Inflammatory macrophage (primary cell): ENCODE results near the gene CDK6.
"Not testable (repeated sequence)": the region's sequence is repeated elsewhere in the genome, so short reads cannot be mapped to it uniquely, and the experiment has no call there.

Experiments used
- DNase-seq, 2 donors: peaks; one replicate each; pipeline ENCODE4 v3.0.0-alpha.2; 2020 to 2022

The CDK6 gene

DNA sequence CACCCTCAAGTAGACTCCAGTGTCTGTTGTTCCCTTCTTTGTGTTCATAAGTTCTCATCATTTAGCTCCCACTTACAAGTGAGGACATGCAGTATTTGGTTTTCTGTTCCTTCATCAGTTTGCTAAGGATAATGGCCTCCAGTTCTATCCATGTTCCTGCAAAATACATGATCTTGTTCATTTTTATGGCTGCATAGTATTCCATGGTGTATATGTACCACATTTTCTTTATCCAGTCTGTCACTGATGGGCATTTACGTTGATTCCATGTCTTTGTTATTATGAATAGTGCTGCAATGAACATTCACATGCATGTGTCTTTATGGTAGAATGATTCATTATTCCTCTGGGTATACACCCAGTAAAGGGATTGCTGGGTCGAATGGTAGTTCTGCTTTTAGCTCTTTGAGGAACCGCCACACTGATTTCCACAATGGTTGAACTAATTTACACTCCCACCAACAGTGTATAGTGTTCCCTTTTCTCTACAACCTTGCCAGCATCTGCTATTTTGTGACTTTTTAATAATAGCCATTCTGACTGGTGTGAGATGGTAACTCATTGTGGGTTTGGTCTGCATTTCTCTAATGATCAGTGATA is 79.0 kb downstream of the CDK6 start:
- peak; percentile 85 to 91 for DNase-seq

DNA sequence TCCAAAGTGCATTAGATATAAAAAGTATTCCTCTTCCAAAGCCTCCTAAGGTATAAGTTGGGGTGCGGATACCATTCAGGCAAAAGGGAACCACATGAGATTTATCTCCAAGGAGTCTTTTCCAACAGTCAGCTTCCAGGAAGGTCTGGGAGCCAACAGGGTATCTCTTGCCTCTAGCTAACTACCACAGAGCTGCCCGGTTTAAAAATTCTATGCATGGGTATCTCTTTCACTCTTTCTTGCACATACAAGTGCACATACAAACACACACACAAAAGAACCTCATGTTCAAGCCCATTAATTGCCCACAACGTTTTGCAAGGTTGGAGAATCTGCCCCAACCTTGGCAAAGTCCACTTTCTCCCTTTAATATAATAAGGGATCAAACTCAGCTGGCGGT is 80.7 kb downstream of the CDK6 start:
- no peak for DNase-seq

- DNase-seq = peak; percentile 8 to 18
These were observed 81.3 kb downstream of the CDK6 start for GRCh38 chr7:92754919-92755581.

DNA sequence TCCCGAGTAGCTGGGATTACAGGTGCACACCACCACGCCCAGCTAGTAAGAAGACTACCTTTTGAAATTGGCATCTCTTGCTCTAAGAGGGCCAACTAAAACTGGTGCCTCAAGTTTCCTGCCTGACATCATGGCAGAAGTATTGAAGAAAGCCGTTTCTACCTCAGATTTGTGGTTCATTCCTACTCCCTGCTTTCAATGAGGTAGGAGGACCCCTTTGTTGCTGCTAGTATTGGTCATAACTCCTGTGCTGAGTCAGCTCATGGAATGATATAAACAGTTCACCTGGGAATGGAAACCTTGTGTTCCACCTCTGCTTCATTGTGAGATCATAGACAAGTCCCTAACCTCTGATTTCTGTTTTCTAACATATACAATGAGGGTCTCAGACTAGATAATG is 82.8 kb downstream of the CDK6 start:
- no peak for DNase-seq

DNA sequence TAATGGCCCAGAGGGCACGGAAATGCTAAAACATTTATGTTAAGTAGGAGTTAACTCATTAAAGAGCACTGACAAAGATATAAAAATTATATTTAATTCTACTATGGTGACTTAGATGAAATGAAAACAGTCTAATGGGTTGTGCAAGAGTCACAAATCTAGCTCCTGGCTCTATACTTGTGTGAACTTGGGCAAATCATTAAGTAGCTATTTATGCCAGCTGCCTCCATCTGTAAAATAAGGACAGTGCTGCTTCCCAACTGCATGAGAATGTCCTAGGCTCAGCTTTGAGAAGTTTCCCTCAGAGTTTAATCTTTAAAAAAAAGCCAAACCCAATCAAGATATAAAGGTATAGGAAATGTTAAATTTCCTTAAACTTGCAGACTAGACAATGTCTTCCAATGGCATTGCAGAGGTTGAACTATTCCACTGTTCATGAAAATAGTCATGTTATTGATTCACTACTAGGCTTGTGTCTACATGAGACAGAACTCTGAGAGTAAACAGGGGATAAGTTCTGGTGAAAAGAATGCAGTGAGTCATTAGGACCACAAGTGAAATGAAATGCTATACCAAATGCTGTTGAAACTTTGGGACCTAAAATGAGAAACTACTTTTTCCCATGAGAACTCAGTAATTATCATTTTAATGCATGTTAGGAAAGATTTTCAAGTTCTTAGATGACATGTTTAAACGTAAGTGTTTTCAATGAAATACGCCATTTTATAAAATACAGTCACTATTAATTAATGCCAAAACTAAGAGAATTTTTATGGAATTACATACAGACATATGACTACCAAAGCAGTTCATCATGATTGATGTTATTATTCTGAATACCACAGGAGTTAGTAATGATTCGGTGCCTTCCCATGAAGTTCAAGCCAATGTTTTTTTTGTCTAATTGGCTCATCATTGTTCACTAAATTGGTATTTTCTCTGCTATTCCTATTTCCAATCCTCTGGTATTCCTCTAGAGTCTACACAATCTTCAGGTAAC is 84.2 kb downstream of the CDK6 start:
- DNase-seq = no peak

DNA sequence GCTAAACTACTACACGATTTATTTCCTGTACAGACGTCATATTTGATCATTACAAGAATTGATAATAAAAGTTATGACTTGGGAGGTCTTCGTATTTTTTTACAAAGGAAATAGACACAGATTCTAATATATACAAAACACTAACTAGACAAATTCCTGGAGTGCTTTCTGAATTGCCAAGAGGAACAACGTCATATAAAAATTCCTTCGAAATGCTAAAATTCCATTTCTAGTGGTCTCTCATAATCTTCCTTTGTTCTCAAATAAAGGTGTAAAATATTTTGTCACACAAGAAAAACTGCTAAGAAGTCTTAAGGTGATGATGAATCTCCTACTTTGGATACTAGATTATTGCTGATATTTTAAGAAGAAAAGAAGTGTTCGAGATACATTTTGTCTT is 85.4 kb downstream of the CDK6 start:
- no peak for DNase-seq

- DNase-seq = no peak
These were observed 85.9 kb downstream of the CDK6 start for GRCh38 chr7:92750447-92750839.

- peak in 1 of 2 donors; percentile 31 for DNase-seq
These were observed 86.4 kb downstream of the CDK6 start for GRCh38 chr7:92749832-92750446.

DNA sequence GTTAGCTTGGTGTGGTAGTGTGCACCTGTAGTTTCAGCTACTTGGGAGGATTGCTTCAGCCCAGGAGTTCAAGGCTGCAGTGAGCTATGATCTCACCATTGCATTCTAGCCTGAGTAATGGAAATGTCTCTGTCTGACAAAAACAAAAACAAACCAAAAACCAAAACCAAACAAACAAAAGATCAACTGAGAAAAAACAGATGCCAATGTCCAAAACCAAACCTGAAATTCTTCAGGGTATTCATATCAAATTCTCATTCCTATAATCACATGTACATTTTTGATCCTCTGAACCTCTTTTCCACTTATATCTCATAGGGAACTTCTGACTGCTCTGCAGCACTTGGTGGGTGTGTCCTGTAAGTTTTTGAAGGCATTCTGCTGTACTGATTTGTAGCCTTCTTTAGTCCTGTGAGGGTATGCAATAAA is 87.0 kb downstream of the CDK6 start:
- no peak for DNase-seq

DNA sequence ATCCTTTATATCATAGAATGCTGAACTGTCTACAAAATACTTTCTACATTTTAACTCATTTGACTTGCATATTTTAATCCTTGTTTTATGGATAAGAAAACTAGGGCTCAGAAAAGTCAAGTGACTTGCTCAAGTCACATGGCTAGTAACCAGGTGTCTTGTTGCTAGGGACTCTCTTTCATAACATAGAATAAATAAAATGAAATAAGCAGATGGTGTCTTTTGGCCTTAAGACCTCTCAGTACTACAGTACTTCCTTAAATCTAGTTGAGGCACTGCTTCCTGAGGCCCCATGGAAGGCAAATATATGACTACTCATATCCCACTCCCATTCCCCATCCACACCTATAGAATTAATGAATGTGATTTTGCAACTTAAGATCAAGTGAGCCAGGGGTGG is 87.9 kb downstream of the CDK6 start:
- DNase-seq = no peak

DNA sequence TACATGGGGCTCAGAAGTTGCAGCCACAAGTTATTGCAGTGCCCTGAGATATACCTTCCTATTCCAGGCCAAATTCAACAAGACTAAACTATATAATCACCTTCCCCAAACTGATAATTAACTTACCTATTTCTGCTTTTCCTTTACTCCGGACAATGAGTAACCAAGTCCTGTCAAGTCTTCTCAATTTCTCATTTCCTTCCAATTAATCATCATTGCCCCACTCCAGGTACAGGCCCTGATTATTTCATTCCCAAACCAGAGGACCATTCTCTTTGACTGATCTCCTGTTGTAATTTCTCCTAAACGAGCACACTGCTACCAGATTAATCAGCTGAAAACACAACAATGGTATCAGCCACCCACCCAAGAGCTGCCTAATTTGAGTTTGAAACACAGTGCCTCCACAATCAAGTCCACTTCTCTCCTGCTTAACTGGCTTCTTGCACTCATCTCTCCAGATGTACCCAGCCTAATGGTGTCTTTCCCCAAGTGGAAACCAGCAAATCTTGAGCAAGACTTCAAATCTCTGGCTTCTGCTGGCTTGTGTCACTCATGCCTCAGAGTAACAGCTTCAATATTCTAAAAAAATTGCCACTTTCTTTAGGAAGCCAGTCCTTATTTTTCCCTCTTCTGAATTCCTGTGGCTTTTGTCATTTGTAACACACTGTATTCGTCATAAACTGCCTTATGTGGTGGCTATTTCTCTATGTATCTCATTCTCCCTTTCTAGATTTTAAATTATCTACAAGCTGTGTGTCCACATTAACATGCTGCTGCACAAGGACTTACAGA is 89.1 kb downstream of the CDK6 start:
- no peak for DNase-seq

DNA sequence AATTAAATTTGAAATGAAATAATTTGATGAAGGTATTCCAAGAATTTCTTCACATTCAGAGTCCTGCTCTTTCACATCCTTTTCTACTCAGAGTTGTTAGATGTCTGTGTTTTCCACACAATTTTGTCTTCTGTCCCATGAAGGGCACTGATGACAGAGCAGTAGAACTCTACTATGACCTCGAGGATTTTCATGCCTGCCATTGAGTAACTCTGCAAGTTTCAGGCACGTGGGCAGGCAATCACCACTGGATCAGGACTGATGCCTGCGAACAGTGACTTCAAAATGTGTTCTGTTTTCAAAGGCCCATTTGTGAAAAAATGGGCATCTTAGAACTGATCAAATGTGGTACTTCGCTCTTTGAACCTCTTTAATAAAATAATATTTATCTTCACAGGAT is 91.1 kb downstream of the CDK6 start:
- DNase-seq = no peak

DNA sequence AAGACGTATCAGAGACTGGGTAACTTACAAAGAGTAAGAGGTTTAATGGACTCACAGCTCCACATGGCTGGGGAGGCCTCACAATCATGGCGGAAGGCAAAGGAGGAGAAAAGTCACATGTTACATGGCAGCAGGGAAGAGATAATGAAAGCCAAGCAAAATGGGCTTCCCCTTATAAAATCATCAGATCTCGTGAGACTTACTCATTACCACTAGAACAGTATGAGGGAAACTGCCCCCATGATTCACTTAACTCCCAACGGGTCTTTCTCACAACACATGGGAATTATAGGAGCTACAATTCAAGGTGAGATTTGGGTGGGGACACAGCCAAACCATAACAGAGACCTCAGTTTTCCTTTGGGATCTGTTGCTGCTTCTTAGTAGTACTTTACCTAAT is 92.2 kb downstream of the CDK6 start:
- DNase-seq = not testable (repeated sequence)

DNA sequence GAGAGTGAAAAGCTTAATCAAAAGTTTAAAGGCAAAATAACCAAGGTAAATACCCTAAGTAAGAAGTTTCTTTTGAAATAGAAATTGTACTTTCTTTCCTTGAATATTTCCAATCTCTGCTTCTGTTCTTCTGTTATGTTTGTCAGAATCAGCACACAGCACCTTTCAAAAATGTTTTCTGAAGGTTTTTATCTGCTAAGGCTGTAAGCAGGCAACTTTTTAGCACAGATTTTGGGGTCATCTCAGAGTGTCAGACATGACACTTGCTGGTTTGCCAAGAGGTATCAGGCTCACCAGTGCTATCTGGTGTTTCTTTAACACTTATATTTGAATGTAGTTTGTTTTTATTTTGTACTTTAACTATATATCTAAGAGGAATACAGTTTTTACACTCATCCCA is 94.2 kb downstream of the CDK6 start:
- DNase-seq = no peak

GRCh38 chr7:92740700-92741126 is 95.7 kb downstream of the CDK6 start:
- no peak for DNase-seq

GRCh38 chr7:92740134-92740533 is 96.2 kb downstream of the CDK6 start:
- DNase-seq = no peak

DNA sequence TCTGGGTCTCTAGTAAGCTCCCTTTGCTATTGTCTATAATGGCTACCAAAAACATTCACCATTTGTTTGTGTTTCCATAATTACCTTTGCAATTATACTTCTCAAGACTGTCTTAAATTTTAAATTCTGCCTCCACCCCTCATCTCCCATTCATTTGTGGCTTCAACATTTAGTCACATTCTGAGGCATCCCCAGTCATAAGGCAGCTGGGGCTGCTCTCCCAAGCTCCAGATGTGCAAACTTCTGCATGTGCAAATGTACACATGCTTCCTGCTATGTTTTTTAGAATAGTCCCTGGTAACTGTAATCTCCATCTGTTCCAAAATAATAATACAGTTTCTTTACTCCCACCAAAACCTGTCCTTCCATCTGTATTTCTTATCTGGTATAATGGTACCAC is 97.3 kb downstream of the CDK6 start:
- DNase-seq = no peak

- DNase-seq = no peak
These were observed 98.7 kb downstream of the CDK6 start for GRCh38 chr7:92737706-92738105.

- no peak for DNase-seq
These were observed 99.5 kb downstream of the CDK6 start for GRCh38 chr7:92736870-92737269.

DNA sequence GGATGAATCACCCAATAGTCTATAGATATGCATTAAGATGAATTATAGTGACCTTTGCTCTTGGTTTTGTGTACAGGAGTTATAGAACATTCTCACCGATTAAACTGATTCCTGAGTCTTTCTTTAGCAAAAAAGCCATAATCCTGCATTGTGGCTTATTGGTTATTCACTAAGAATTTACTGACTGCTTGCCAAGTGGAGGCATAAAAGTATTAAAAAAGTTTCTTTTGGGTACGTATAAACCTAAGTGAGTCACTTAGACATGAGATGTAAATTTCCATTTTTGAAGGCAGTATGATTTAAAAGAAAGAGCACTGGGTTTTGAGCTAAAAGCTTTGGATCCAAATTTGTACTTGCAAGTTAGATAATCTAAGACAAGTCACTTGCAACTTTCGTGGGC is 100.7 kb downstream of the CDK6 start:
- DNase-seq = no peak

GRCh38 chr7:92732316-92733036 is 103.9 kb downstream of the CDK6 start:
- peak; percentile 46 to 50 for DNase-seq
